ENCODE measurements around the gene LAMC3.

LAMC3 gene

DNA sequence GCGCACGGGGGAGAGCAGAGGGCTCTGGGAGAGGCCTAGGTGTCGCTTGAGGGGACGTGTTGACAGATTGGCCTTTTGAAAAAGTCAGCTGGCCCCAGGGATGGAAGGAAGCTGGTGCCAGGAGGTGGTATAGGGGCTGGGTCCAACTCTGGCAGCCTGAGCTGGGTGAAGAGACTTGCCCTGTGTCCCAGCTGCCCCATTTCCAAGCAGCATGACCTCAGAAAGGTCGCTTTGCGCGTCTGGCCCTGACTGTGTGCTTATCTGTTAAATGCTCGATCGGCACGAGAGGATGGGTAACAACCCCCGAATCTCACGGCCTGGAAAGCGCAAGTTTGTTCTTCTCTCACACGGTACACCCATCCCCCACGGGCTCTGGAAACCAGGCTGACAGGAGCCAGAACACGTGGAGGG lies 31.2 kb upstream of the LAMC3 start:
- TF ChIP-seq, protein P1, sequence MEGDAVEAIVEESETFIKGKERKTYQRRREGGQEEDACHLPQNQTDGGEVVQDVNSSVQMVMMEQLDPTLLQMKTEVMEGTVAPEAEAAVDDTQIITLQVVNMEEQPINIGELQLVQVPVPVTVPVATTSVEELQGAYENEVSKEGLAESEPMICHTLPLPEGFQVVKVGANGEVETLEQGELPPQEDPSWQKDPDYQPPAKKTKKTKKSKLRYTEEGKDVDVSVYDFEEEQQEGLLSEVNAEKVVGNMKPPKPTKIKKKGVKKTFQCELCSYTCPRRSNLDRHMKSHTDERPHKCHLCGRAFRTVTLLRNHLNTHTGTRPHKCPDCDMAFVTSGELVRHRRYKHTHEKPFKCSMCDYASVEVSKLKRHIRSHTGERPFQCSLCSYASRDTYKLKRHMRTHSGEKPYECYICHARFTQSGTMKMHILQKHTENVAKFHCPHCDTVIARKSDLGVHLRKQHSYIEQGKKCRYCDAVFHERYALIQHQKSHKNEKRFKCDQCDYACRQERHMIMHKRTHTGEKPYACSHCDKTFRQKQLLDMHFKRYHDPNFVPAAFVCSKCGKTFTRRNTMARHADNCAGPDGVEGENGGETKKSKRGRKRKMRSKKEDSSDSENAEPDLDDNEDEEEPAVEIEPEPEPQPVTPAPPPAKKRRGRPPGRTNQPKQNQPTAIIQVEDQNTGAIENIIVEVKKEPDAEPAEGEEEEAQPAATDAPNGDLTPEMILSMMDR (IDR thresholded peaks at IDR 0.05; ENCODE audit: low read depth, low read length) = no peak
- no peak for DNase-seq (ENCODE audit: low read depth in 2 of 2)
- no peak overlapping the region for H3K4me3 ChIP-seq (replicated peaks in 1 of 2; ENCODE audit: low read depth in 2 of 2, low read length in 2 of 2)

DNA sequence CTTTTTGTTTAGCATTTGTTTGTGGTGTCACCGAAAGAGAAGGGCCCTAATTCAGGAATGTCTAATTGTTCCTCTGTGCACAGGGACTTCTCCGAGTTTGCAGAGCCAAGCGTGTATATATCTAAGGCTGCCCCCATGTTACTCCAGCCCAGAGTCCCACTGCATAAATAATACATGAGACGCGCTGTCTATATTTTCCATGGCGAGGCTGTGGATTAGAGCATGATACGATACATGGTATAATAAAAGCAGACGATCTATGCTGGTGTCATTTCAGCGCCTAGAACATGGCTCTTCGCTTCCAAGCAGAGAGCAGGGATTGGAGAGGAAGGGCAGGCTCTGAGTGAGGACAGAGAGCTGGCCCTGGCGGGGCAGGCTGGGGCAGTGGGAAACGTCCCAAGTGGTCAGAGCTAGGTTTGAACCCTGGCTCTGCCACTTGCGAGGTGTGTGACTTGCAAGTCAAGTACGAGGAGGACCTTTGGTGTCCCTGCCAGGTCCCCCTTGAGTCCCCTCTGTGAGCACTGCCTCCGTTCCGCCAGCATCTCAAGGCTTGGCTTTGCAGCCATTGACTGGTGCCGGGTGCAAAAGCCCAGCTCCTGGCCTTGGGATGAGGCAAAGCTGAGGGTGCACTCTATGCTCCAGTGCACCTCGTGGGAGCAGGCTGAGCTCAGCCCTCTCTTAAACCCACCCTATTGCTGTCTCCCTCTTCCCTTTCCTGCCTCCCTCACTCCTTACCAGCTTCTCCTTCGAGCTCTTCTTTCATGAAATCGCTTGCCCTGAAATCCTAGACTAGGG lies 29.2 kb upstream of the LAMC3 start:
- DNase-seq (ENCODE audit: low read depth in 2 of 2) = no peak
- no peak overlapping the region for H3K4me3 ChIP-seq (replicated peaks in 1 of 2; ENCODE audit: low read depth in 2 of 2, low read length in 2 of 2)
- TF ChIP-seq, protein P1 (IDR thresholded peaks at IDR 0.05; ENCODE audit: low read depth, low read length) = no peak

DNA sequence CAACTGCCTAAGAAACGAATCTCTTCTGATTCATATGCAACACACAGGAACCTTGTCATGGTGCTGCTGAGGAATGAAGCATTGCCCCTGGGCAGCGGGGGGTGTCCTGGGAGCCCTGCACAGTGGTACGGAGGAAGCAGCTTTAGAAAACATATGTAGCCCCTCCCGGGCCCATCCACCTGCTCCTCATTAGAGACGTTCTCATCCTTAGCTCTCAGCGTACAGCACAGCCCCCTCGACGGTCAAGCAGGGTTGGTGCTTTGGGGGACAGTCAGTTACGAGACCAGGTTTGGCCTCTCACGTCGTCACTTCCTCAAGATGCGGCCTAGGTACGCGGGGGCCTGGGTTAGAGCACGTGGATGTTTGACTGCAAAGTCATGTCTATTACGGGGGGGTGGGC lies 28.4 kb upstream of the LAMC3 start:
- no peak overlapping the region for H3K4me3 ChIP-seq (replicated peaks in 1 of 2; ENCODE audit: low read depth in 2 of 2, low read length in 2 of 2)
- DNase-seq (ENCODE audit: low read depth in 2 of 2) = no peak
- TF ChIP-seq, protein P1 (IDR thresholded peaks at IDR 0.05; ENCODE audit: low read depth, low read length) = no peak

DNA sequence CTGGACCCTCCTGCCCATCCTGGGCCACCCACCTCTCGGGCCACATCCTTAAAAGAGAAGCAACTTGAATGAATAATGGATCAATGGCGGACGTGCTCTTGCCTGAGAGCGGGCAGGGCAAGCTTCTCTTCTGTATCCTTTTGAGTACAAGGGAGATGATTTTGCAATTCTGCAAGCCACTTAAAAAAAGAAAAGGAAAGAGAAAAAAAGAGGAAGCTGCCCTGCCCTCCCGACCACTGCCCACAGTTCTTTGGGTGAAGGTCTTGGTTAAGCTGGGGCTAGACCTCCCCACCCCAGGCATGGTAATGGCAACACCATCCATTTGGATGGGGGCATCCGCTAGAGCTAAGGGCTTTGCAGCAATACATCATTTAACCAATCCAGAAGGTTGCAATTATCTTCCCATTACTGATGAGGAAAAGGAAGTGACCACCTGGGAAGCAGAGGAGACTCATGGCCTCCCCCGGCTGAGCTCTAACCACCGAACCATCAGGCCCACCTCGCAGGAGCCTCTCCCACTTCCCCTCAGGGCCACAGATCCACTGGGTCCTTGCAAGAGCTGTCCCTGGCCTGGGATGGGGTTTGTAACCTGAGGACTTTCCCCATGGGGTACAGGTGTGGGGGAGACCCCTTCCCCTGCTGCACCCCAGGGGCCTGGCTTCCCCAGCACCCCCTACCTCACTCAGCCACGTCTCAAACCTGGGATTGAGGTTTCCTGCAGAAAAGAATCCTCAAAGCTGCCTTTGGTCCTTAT lies 27.8 kb upstream of the LAMC3 start:
- DNase-seq (ENCODE audit: low read depth in 2 of 2) = no peak
- TF ChIP-seq, protein P1 (IDR thresholded peaks at IDR 0.05; ENCODE audit: low read depth, low read length) = no peak
- no peak overlapping the region for H3K4me3 ChIP-seq (replicated peaks in 1 of 2; ENCODE audit: low read depth in 2 of 2, low read length in 2 of 2)

DNA sequence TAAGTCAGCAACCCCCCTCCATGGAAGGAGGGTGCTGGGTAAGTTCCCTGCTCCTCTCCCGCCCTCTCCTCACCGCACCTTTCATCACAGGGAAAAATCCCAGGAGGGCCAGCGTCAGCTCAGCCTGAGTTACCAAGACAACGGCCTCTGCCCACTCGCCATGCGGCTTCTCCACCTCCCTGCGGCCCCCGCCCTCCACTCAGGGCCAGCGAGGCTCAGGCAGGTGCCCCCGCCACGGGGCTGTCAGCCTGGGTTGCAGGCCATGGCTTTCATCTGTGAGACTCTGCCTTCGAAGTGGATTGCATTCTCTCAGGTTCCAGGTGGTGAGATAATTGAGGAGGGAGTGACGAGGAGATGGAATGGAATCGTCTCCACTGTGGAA lies 27.2 kb upstream of the LAMC3 start:
- TF ChIP-seq, protein P1 (IDR thresholded peaks at IDR 0.05; ENCODE audit: low read depth, low read length) = no peak
- DNase-seq (ENCODE audit: low read depth in 2 of 2) = no peak
- H3K4me3 ChIP-seq (replicated peaks in 1 of 2; ENCODE audit: low read depth in 2 of 2, low read length in 2 of 2) = no peak overlapping the region

DNA sequence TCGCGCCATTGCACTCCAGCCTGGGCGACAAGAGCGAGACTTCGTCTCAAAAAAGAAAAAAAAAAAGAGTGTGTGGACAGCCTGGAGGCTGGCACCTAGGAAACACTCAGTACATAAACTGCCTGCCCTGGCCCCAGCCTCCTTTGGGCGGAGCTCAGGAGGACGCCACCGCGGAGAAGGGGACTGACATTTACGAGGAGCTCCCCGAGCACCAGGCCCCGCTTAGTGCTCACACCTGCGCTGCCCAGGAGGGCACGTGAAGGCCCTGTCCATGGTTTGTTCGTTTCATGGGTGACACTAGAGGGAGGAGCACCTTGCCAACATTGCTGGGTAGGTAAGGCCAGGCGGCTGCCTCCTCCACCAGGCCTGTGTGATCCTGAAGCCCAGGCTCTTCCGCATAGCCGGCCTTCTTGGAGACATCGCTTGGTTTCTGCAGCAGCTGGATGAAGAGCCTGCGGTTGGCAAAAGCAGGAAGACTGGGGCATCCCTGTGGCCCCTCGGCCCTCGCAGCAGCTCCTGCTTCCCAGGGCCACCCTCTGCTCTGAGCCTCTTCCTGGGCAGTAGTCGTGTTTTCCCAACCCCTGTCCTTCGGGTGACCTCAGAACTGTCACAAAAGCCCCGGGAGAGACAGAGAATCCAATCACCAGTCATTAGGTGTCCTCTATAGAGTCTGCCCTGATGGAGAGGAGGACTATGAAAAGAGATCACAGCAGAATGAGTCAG lies 26.2 kb upstream of the LAMC3 start:
- DNase-seq (ENCODE audit: low read depth in 2 of 2) = no peak
- TF ChIP-seq, protein P1 (IDR thresholded peaks at IDR 0.05; ENCODE audit: low read depth, low read length) = no peak
- no peak overlapping the region for H3K4me3 ChIP-seq (replicated peaks in 1 of 2; ENCODE audit: low read depth in 2 of 2, low read length in 2 of 2)

Measured in cardiac fibroblast (primary cell).